CD14-positive monocyte (primary cell): ENCODE measurements around the gene TGIF2. TPM values are rescaled to one million over a fixed set of nuclear protein-coding genes. Genes with fewer than 3 reads are reported as not detected.

Source experiments
- DNase-seq, 3 donors: peaks; one replicate each; pipeline ENCODE4 v3.0.0-alpha.2; 2011 to 2022
- H2AFZ ChIP-seq: 2 replicates; pipeline ENCODE4 v1.6.0; 2012; ENCODE audit warnings: mild to moderate bottlenecking, low read depth, low read length, inconsistent platforms; ENCODE audit not compliant: insufficient read depth, poor library complexity, severe bottlenecking
- H3K27ac ChIP-seq, 2 donors: 1 replicate in 1 of 2; 2 replicates in 1 of 2; pipeline ENCODE4 v1.5.1; 2012 to 2013; ENCODE audit warnings: low read length in 2 of 2, control low read depth in 1 of 2, inconsistent platforms in 1 of 2, low read depth in 1 of 2, mild to moderate bottlenecking in 1 of 2
- H3K27me3 ChIP-seq, 2 donors: one replicate each; pipeline versions ENCODE4 v1.6.0 to v1.6.1; 2011 to 2013; ENCODE audit warnings: low read length in 2 of 2; ENCODE audit not compliant: control insufficient read depth in 2 of 2, insufficient read depth in 2 of 2
- H3K36me3 ChIP-seq, 2 donors: replicated peaks in 1 of 2; 1 replicate in 1 of 2; 2 replicates in 1 of 2; pipeline versions ENCODE4 v1.5.1 to v1.6.1; 2012 to 2013; ENCODE audit warnings: low read length in 2 of 2, control low read depth in 1 of 2, inconsistent platforms in 1 of 2, mild to moderate bottlenecking in 1 of 2; ENCODE audit not compliant: insufficient read depth in 2 of 2, control insufficient read depth in 1 of 2
- H3K4me1 ChIP-seq, 2 donors: 1 replicate in 1 of 2; 2 replicates in 1 of 2; pipeline versions ENCODE4 v1.5.1 to v1.6.1; 2012 to 2013; ENCODE audit warnings: low read length in 2 of 2, control low read depth in 1 of 2, inconsistent platforms in 1 of 2, mild to moderate bottlenecking in 1 of 2, moderate library complexity in 1 of 2; ENCODE audit not compliant: insufficient read depth in 2 of 2, control insufficient read depth in 1 of 2
- H3K4me2 ChIP-seq: replicated peaks from 2 replicates; pipeline ENCODE3; 2012; ENCODE audit warnings: low read length, moderate library complexity, mild to moderate bottlenecking; ENCODE audit not compliant: poor library complexity, severe bottlenecking; ENCODE audit errors: extremely low read depth
- H3K4me3 ChIP-seq, 3 experiments: fragments of 200-600 bp in 1 of 3; sonication (generic) in 1 of 3; replicated peaks in 1 of 3; 1 replicate in 2 of 3; 2 replicates in 1 of 3; pipeline ENCODE4 v1.5.1; 2011 to 2013; ENCODE audit warnings: low read length in 3 of 3, mild to moderate bottlenecking in 3 of 3, control low read depth in 2 of 3, low read depth in 2 of 3, inconsistent platforms in 1 of 3, moderate library complexity in 1 of 3
- H3K79me2 ChIP-seq: 2 replicates; pipeline ENCODE4 v1.6.0; 2012; ENCODE audit warnings: mild to moderate bottlenecking, control low read depth, inconsistent platforms, low read length, moderate library complexity; ENCODE audit not compliant: insufficient read depth
- H3K9ac ChIP-seq: 2 replicates; pipeline ENCODE4 v1.6.0; 2017; ENCODE audit warnings: low read length, mild to moderate bottlenecking; ENCODE audit not compliant: insufficient read depth, poor library complexity, severe bottlenecking
- H3K9me3 ChIP-seq, 2 donors: replicated peaks in 1 of 2; 1 replicate in 1 of 2; 2 replicates in 1 of 2; pipeline versions ENCODE4 v1.5.1 to v1.6.1; 2012 to 2013; ENCODE audit warnings: low read length in 2 of 2, control low read depth in 1 of 2; ENCODE audit not compliant: control insufficient read depth in 1 of 2, insufficient read depth in 1 of 2
- H4K20me1 ChIP-seq: 2 replicates; pipeline ENCODE4 v1.6.0; 2012; ENCODE audit warnings: mild to moderate bottlenecking, low read length, control low read depth, moderate library complexity; ENCODE audit not compliant: insufficient read depth
- H3K27ac Mint-ChIP-seq, 7 donors: one replicate each; pipeline ENCODE4 v1.8.0; 2020; ENCODE audit warnings: mild to moderate bottlenecking in 7 of 7, mixed read lengths in 7 of 7, moderate library complexity in 6 of 7, inconsistent platforms in 2 of 7
- H3K27me3 Mint-ChIP-seq, 3 donors: one replicate each; pipeline ENCODE4 v1.8.0; 2021 to 2022; ENCODE audit warnings: low read depth in 3 of 3, mild to moderate bottlenecking in 3 of 3, mixed read lengths in 3 of 3, moderate library complexity in 3 of 3, inconsistent platforms in 1 of 3
- H3K36me3 Mint-ChIP-seq, 2 donors: one replicate each; pipeline ENCODE4 v1.8.0; 2020; ENCODE audit warnings: mixed read lengths in 2 of 2, inconsistent platforms in 1 of 2, mild to moderate bottlenecking in 1 of 2
- H3K4me1 Mint-ChIP-seq: one replicate; pipeline ENCODE4 v1.8.0; 2020; ENCODE audit warnings: mild to moderate bottlenecking, mixed read lengths
- H3K4me3 Mint-ChIP-seq, 2 donors: one replicate each; pipeline ENCODE4 v1.8.0; 2020; ENCODE audit warnings: mild to moderate bottlenecking in 2 of 2, mixed read lengths in 2 of 2, moderate library complexity in 1 of 2
- H3K9me3 Mint-ChIP-seq, 7 donors: one replicate each; pipeline ENCODE4 v1.8.0; 2020 to 2022; ENCODE audit warnings: mixed read lengths in 7 of 7, mild to moderate bottlenecking in 6 of 7, moderate library complexity in 6 of 7, inconsistent platforms in 2 of 7
- CTCF ChIP-seq: fragments of 200-600 bp; IDR thresholded peaks from one replicate; pipeline ENCODE4 v1.8.0; 2022; ENCODE audit warnings: antibody characterized with exemption, mild to moderate bottlenecking
- WGBS: methylation state at CpG from one replicate; pipeline ENCODE4 v1.1.5; 2013; ENCODE audit warnings: missing lambda C conversion rate; ENCODE audit not compliant: insufficient coverage; 5-methylcytosine and 5-hydroxymethylcytosine counted together
- intact Hi-C, 2 donors: fragments of 100-400 bp; cut with micrococcal nuclease; formaldehyde crosslinking; loops; one replicate each; pipeline versions ENCODE4 v1.15.0 to v1.15.1; 2023
- polyA plus RNA-seq, 3 donors: library from polyadenylated mRNA; depleted of rRNA in 1 of 3; unstranded in 2 of 3; stranded (reverse) in 1 of 3; fragments of 300-500 nt in 2 of 3; fragments of >200 nt in 1 of 3; fragmentation: Illumina TruSeq in 2 of 3; gene quantifications; 1 replicate in 2 of 3; 2 replicates in 1 of 3; pipeline ENCODE4 v1.2.3, GENCODE V29; 2012 to 2021

TGIF2 gene
- polyA plus RNA-seq, 3 donors: 11.0 to 15.9 (median 12.2) TPM

GRCh38 chr20:36623444-36623843, 50.0 kb downstream of the TGIF2 start:
- Histone ChIP-seq H3K9ac (no peak overlapping the region), H3K4me3 (no peak overlapping the region), H2AFZ (no peak overlapping the region), H3K4me2 (no peak overlapping the region), H3K36me3 (no peaks in the 10 kb centered on the region), H3K79me2 (no peaks in the 10 kb centered on the region), H3K9me3 (no peaks in the 10 kb centered on the region), H3K4me1 (no peaks in the 10 kb centered on the region), H3K27me3 (no peaks in the 10 kb centered on the region), H3K27ac (no peak overlapping the region), H4K20me1 (no peaks in the 10 kb centered on the region)
- no peaks in the 10 kb centered on the region for H3K27me3 Mint-ChIP-seq
- H3K4me1 Mint-ChIP-seq: peaks cover 3% of the 10 kb centered on the region
- peak overlapping the region in 3 of 7 donors; percentile 9 to 38 (median 20) for H3K27ac Mint-ChIP-seq
- no peak for DNase-seq
- no peak overlapping the region for H3K4me3 Mint-ChIP-seq
- no peaks in the 10 kb centered on the region for H3K9me3 Mint-ChIP-seq
- TF ChIP-seq CTCF: no peak
- WGBS: 100% methylated on average over 2 of the region's 2 CpGs
- intact Hi-C loops: no loop called here
- H3K36me3 Mint-ChIP-seq: peaks cover 0 to 2% of the 10 kb centered on the region in 2 donors

- Histone ChIP-seq H4K20me1 (no peaks in the 10 kb centered on the region), H3K4me2 (no peak overlapping the region), H2AFZ (no peak overlapping the region), H3K27ac (no peak overlapping the region), H3K9ac (no peak overlapping the region), H3K4me1 (peaks cover under 1 to 2% of the 10 kb centered on the region in 2 donors), H3K4me3 (no peak overlapping the region), H3K27me3 (no peaks in the 10 kb centered on the region), H3K9me3 (no peaks in the 10 kb centered on the region), H3K79me2 (no peaks in the 10 kb centered on the region), H3K36me3 (no peaks in the 10 kb centered on the region)
- peaks cover 0 to 5% of the 10 kb centered on the region in 2 donors for H3K36me3 Mint-ChIP-seq
- no peaks in the 10 kb centered on the region for H3K9me3 Mint-ChIP-seq
- peaks cover 0 to 3% (median 0%) of the 10 kb centered on the region in 3 donors for H3K27me3 Mint-ChIP-seq
- H3K4me3 Mint-ChIP-seq: peak overlapping the region in 1 of 2 donors; percentile 1
- H3K4me1 Mint-ChIP-seq: peaks cover 7% of the 10 kb centered on the region
- peak overlapping the region in 1 of 7 donors; percentile 33 for H3K27ac Mint-ChIP-seq
- no peak for TF ChIP-seq CTCF
- intact Hi-C loops: no loop called here
- DNase-seq: no peak
- 88% methylated on average over 10 of the region's 14 CpGs for WGBS
Measured at GRCh38 chr20:36624068-36624943, 50.9 kb downstream of the TGIF2 start.
